Upper lobe of right lung (tissue), 1 donor: ENCODE results near the gene CTNNA3. TPM values are rescaled to one million over a fixed set of nuclear protein-coding genes. Genes with fewer than 3 reads are reported as not detected.
A peak's percentile ranks its signal among the peaks of the same experiment; 100 is the strongest.

ENCODE experiments used
- ATAC-seq: fragments of 200-7000 bp; cut with Tn5 transposase; one replicate; pipeline ENCODE4 v1.9.1; 2020; ENCODE audit warnings: mild to moderate bottlenecking, moderate library complexity
- DNase-seq: peaks from one replicate; pipeline ENCODE4 v3.0.0-alpha.2; 2020
- H3K27ac ChIP-seq: fragments of 200-600 bp; one replicate; pipeline ENCODE4 v1.8.0; 2022
- H3K27me3 ChIP-seq: fragments of 200-600 bp; one replicate; pipeline ENCODE4 v1.8.0; 2022; ENCODE audit warnings: mild to moderate bottlenecking
- H3K36me3 ChIP-seq: fragments of 200-600 bp; one replicate; pipeline ENCODE4 v1.8.0; 2022
- H3K4me1 ChIP-seq: fragments of 200-600 bp; one replicate; pipeline ENCODE4 v1.8.0; 2022
- H3K4me3 ChIP-seq: fragments of 200-600 bp; one replicate; pipeline ENCODE4 v1.8.0; 2022; ENCODE audit warnings: mild to moderate bottlenecking
- H3K9me3 ChIP-seq: fragments of 200-600 bp; one replicate; pipeline ENCODE4 v1.8.0; 2022
- CTCF ChIP-seq: fragments of 200-600 bp; IDR thresholded peaks from one replicate; pipeline ENCODE4 v1.8.0; 2022; ENCODE audit warnings: antibody characterized with exemption
- intact Hi-C: fragments of 100-400 bp; cut with DNase I; formaldehyde crosslinking; loops from one replicate; pipeline ENCODE4 v1.11.0; 2022
- total RNA-seq: library from RNA; stranded (reverse); fragmentation: NEBNext Ultra II Directional; extraction: Animal tissue kit (Norgen Biotek cat#: 25700); gene quantifications from one replicate; pipeline ENCODE4 v1.2.1, GENCODE V29; 2021
- donor health status: DM: no; HTN: yes; CAD: no; lungs with severe emphysema.

The CTNNA3 gene
- total RNA-seq, 1 donor from 2014 or later: 0.67 TPM

- DNase-seq: no peak
- H3K4me1 ChIP-seq: no peaks in the 10 kb centered on the region
- no peaks in the 10 kb centered on the region for H3K9me3 ChIP-seq
- H3K27me3 ChIP-seq: no peaks in the 10 kb centered on the region
- no peak overlapping the region for H3K27ac ChIP-seq
- intact Hi-C loops: no loop called here
- H3K4me3 ChIP-seq: no peak overlapping the region
- TF ChIP-seq CTCF: no peak
- ATAC-seq: peak; percentile 25
- no peaks in the 10 kb centered on the region for H3K36me3 ChIP-seq
Measured at GRCh38 chr10:66244953-66245352, 1451.0 kb downstream of the CTNNA3 start.

DNA sequence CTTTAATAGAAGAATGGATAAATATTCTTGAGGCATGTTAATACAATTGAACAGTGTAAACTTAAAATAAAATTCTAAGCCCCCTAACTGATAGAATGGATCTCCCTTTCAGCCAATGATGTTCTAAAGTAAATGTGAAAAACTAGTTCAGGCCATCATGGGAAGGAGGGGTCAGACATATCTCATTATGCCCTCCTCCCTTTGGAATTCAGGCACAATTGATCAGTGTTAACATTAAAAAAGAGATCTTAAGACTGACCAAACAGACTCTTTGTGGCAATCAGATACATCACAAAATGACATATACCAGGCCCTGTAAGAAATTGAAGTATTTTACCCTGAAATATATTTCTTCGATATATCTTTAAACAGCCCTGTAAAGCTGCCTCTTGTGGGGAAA, 1453.1 kb downstream of the CTNNA3 start:
- DNase-seq (no peak), ATAC-seq (no peak)
- Histone ChIP-seq H3K36me3 (no peaks in the 10 kb centered on the region), H3K9me3 (no peaks in the 10 kb centered on the region), H3K4me3 (no peak overlapping the region), H3K4me1 (no peaks in the 10 kb centered on the region), H3K27me3 (no peaks in the 10 kb centered on the region), H3K27ac (no peak overlapping the region)
- intact Hi-C loops: no loop called here
- TF ChIP-seq CTCF: no peak

GRCh38 chr10:66239062-66239461, 1456.9 kb downstream of the CTNNA3 start:
- no peaks in the 10 kb centered on the region for H3K36me3 ChIP-seq
- no peaks in the 10 kb centered on the region for H3K4me1 ChIP-seq
- intact Hi-C loops: no loop called here
- no peaks in the 10 kb centered on the region for H3K9me3 ChIP-seq
- H3K27me3 ChIP-seq: no peaks in the 10 kb centered on the region
- no peak for TF ChIP-seq CTCF
- H3K4me3 ChIP-seq: no peak overlapping the region
- DNase-seq: no peak
- no peak for ATAC-seq
- H3K27ac ChIP-seq: no peak overlapping the region

DNA sequence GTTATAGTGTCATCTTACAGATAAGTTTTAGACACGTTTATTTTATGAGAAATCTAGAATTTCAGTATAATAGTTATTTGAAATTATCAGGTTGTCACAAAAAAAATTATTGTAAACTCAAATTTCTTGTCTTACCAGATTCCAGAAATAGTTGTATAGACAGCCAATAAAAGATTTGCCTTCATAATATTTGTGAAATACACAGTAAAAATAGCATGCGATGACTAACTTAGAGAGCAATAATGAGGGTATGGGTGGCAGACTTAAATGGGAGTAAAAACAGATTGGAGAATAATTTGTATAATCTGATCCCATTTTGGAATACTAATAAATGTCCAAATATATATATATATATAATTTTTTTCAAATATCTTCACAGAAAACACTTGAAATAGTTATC, 1457.7 kb downstream of the CTNNA3 start:
- ATAC-seq: no peak
- no peak for TF ChIP-seq CTCF

DNA sequence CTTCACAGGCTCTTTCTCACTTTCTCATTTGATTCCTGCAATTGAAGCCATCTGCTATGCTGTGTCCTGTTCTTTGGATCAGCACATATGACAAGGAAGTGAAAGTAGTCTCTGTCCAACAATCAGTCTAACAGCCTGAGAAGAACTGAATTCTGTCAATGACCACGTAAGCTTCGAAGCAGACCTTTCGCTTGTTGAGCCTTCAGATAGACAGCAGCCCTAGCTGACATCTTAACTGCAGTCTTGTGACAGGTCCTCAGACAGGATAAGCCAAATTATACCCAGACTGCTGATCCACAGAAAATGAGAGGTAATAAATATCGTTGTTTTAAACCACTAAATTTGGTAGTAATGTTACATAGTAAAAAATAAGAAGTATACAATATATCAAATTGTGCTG, 1461.1 kb downstream of the CTNNA3 start:
- no peak for DNase-seq
- Histone ChIP-seq H3K4me3 (no peak overlapping the region), H3K9me3 (no peaks in the 10 kb centered on the region), H3K27me3 (no peaks in the 10 kb centered on the region), H3K4me1 (no peaks in the 10 kb centered on the region), H3K27ac (no peak overlapping the region), H3K36me3 (no peaks in the 10 kb centered on the region)
- ATAC-seq: no peak
- TF ChIP-seq CTCF: no peak
- intact Hi-C loops: no loop called here

More for the DNA sequence above, 1457.7 kb downstream of the CTNNA3 start:
- H3K27ac ChIP-seq: no peak overlapping the region
- H3K4me1 ChIP-seq: no peaks in the 10 kb centered on the region
- intact Hi-C loops: no loop called here
- H3K36me3 ChIP-seq: no peaks in the 10 kb centered on the region
- no peaks in the 10 kb centered on the region for H3K27me3 ChIP-seq
- no peaks in the 10 kb centered on the region for H3K9me3 ChIP-seq
- DNase-seq: no peak
- H3K4me3 ChIP-seq: no peak overlapping the region

GRCh38 chr10:66228887-66229286, 1467.1 kb downstream of the CTNNA3 start:
- no peaks in the 10 kb centered on the region for H3K4me1 ChIP-seq
- no peaks in the 10 kb centered on the region for H3K27me3 ChIP-seq
- no peak overlapping the region for H3K4me3 ChIP-seq
- no peaks in the 10 kb centered on the region for H3K36me3 ChIP-seq
- TF ChIP-seq CTCF: no peak
- H3K9me3 ChIP-seq: peaks cover 9% of the 10 kb centered on the region
- H3K27ac ChIP-seq: no peak overlapping the region
- intact Hi-C loops: no loop called here
- no peak for ATAC-seq
- DNase-seq: no peak
